DMS53 treated with DMSO at 0.1 percent for 48 hours (cell line): ENCODE results near the gene MYLK.

Experiments used
- DNase-seq: peaks from one replicate; lab custom pipeline; 2025; ENCODE audit not compliant: unreplicated experiment; lab: John Stamatoyannopoulos, UW

Gene MYLK

GRCh38 chr3:123571264-123571972 lies 312.7 kb downstream of the MYLK start:
- no peak for DNase-seq

GRCh38 chr3:123568875-123569274 lies 315.3 kb downstream of the MYLK start:
- no peak for DNase-seq

- no peak for DNase-seq
Observed at GRCh38 chr3:123568034-123568433, 316.1 kb downstream of the MYLK start.

- no peak for DNase-seq
Observed at GRCh38 chr3:123564056-123564455, 320.1 kb downstream of the MYLK start.

- no peak for DNase-seq
Observed at GRCh38 chr3:123562547-123562946, 321.6 kb downstream of the MYLK start.

- DNase-seq, result no peak
Observed at GRCh38 chr3:123561188-123561587, 322.9 kb downstream of the MYLK start.
